HG03108 (cell line): ENCODE data around the gene GMDS.

Experiments used
- ATAC-seq: cut with Tn5 transposase; IDR thresholded peaks from one replicate; pipeline ENCODE4 v1.9.1; 2021; ENCODE audit warnings: moderate library complexity; ENCODE audit not compliant: unreplicated experiment

GMDS gene

DNA sequence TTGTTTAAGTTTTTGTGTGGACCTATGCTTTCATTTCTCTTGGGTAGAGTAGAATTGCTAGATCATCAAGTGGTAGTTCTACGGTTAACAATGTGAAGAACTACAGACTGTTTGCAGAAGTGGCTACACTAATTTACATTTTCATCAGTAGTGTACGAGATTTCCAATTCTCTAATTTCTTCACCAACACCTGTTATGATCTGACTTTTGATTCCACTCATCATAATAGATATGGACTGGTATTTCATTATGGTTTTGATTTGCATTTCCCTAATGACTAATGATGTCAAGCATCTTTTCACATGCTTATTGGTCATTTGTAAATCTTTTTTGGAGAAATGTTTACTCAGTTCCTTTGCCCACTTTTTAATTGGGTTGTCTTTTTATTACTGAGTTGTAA lies 244.4 kb downstream of the GMDS start:
- no peak for ATAC-seq

DNA sequence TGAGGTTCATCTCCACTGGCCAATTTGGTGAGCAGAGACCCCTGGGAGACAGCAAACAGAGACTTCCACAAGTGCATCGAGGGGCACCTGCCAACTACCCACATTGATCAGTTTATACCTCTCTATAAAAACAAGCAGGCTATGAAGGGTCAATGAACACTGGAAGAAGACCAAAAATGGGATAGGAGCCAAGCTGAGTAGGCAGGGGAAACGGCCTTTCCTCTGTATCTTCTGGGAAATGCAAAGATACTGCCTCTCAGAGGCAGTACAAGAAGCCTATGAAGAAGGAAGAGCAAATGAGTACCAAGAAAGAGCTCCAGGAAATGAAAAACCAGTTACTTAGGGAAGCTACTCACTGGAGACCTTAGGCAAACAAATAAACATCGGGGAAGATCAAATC lies 247.7 kb downstream of the GMDS start:
- ATAC-seq = no peak

DNA sequence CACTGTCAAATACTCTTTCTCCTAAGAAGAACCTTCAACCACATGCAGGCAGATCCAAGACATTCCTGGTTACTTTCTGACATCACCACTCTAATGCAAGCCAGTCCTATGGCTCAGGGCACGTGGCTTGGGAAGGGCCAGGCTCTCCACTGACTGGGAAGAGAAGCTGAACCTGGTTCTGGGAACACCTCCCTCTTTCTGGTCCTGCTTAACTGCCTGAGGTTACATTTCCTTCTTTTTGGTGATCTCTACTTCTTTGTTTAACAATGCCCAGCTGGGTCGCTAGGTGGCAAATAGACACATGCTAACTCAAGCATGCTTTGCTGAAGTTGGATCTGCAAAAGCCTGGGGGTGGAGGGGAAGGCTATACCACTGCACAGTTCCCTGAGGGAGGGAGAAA lies 249.8 kb downstream of the GMDS start:
- ATAC-seq = no peak

DNA sequence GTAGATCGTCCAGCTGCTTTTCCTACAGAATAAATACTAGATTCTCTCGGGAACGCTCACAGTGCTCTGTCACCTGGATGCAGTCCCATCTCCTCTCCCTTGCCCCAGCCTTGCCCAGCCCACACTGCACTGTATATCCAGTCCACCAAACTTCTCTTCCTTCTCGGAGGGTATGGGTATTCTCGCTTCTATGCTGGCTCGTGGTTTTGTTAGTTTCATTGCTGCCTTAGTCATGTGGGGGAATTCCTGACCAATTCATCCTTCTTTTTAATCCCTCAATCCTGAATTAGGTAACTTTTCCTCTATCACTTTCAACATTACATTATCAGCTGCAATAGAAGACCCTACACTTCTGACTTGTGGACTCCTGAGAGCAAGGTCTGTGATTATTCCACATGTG lies 252.4 kb downstream of the GMDS start:
- ATAC-seq = no peak

DNA sequence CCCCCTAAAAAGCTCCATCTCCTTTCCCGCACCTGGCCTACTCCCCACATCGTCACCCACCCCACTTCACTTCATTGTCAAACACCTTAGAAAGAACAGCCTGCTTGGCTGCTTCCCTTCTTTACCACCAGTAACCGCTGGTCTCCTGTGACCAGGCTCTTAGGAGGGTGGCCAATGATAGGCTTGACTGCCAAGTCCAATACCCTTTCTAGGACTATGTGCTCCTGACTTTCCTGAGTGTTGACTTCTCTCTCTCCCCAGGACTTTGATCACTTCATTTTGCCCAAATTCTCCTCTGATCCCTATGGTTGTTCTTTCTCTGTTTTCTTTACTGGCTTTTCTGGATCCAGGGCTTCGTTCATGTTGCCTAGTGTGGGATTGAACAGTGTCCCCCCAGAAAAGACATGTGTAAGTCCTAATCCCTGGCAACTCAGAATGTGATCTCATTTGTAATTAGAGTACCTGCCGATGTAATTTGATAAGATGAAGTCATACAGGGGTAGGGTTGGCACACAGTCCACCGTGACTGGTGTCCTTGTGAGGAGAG lies 254.0 kb downstream of the GMDS start:
- ATAC-seq = no peak

DNA sequence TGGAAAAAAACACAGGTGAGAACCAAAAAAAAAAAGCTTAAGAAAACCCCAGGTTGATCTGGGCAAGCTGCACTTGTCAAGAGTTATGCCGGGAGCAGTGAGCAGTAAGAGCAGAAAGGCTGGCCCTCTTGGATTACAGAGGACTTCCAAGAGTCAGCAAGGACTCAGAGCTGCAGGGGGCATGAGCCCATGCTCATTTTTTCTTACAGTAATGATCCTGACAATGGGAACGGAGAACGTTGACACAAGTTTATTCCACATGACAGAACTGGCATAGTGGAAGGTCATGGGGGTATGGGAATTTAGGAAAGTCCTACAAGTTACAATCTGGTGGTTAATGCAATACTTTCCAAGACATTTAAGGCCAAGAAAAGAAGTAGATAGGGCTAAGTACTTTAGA lies 256.6 kb downstream of the GMDS start:
- ATAC-seq = no peak

DNA sequence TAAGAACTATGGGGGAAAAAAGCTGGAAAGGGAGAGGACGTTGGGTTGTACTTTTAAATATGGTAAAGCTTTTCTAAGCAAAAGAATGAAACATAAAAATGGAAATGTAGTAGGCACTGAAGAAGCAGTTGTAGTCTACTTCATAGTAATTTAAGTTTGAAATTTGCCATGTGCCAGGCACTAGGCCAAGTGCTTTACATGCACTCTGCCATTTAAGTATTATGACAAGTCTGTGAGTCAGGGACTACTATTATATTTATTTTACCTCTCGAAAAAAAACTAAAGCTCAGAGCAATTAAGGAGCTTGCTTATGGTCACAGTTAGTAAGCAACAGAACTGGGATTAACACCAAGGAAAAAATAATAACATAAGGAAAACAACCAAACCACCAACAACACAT lies 257.8 kb downstream of the GMDS start:
- no peak for ATAC-seq

DNA sequence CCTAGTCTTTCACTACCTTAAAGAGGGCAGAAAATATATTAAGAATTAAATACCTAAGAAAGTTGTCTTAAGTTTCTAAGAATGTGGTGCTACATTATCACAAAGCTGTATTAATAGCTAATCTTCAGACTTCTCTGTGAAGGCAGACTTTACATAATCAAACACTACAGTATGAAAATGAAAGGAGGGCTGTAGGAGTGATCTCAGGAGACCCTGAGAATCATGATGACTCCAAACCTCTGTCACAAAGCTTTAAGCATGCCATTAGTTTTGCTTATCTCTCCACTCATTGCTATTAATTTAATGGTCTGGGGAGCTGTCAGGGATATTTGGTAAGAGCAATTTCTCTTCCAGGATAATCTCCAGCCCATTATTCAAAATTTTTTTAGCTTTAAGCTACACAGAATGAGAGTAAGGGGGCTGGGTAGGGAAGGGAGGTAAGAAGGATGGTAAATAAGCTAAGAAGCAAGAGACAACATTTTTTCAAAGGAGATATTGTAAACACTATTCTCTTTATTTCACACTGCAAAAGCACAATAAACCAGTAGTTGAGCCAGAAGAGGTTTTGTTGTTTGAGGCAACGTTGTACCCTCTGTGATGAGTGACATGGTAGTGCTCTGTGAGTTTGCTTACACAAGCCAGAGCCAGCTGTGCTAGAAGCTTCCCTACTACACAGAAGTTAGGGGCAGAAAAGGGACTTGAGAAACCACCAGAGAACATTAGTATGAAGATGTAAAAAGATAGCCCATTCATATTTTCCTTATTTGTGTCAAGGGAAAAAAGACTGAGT lies 258.8 kb downstream of the GMDS start:
- ATAC-seq = no peak

DNA sequence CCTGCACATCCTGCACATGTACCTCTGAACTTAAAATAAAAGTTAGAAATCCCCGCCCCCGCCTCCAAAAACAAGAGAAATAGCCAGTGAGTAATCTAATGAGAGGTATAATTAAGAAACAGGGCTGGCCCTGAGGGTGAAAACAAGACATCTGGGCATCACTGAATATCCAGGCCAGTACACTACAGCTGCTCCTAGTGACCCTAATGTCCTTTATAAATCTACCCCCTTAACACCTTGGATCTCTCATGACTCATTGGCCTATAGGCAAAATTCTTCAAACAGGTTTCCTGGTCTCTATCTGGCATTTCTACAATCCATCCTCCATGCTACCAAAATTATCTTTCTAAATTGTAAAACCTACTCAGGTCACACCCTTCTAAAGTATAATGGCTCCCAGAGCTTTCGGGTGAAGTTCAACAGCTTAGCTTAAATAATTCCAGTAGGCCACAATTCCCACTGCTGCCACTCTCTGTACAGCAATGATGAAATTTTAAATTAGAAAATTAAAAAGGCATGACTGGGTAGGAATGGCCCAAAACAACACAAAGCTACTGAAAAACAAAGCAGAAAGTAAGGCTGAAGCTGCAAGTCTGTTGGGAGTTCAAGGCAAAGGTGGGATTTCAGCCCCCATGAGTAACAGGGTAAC lies 260.9 kb downstream of the GMDS start:
- ATAC-seq = no peak

DNA sequence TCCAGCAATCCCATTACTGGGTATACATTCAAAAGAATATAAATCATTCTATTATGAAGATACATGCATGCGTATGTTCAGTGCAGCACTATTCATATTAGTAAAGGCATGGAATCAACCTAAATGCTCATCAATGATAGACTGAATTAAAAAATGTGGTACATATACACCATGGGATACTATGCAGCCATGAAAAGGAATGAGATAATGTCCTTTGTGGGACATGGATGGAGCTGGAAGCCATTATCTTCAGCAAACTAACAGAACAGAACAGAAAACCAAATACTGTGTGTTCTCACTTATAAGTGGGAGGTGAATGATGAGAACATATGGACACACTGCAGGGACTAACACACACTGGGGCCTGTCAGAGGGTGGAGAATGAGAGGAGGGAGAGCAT lies 261.6 kb downstream of the GMDS start:
- no peak for ATAC-seq

DNA sequence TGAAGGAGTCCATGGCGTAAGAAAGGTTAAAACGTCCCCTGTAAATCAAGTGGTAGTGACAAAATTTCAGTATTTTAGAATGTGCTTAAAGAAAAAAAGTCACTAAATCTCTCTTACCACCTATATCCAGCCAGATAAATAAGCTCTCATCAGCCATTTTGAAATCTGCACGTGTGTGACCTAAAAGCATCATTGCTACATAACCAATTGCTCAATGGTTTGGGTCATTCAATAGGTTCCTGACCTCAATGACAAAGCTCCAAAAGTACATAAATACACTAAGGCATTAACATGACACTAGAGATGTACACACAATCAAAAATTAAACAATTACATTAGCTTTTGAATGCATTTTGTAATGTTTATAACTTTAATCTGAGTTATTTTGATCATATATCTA lies 272.4 kb downstream of the GMDS start:
- ATAC-seq = no peak

DNA sequence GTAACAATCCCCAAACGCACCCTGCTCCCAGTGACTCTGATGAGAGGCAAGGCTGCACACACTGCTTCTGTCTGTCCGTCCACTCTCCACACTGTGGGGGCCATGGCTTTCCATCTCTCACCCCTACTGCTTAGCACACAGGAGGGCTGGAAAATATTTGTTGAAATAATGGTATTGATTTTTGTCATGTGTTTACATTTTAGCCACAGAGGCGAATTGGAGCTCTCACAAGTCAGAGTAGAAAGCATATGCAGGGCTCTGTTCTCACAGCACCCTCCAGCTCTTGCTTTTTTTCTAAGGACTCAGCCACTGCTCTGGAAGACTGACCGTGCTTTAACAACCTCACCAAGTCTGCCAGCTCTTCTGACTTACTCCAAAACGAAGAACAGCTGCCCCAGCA lies 273.8 kb downstream of the GMDS start:
- no peak for ATAC-seq

DNA sequence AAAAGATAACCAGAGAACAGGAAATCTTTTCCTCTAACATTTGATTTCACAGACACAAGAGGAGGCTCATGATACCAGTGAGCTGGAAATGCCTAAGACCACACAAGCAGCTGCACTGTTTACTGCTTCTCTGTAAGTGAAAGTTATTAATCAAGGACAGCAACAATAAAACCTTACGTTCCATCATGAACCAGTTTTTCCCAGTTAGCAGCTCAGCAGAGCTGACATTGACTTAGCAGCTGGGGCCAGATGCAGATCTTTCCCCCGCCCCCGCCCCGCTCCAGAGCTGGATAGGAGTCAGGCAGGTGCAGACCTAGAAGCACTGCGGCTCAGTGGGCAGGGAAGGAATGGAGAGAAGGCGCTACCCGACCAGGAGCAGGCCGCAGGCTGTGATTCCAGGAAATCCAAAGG lies 275.2 kb downstream of the GMDS start:
- ATAC-seq = no peak

DNA sequence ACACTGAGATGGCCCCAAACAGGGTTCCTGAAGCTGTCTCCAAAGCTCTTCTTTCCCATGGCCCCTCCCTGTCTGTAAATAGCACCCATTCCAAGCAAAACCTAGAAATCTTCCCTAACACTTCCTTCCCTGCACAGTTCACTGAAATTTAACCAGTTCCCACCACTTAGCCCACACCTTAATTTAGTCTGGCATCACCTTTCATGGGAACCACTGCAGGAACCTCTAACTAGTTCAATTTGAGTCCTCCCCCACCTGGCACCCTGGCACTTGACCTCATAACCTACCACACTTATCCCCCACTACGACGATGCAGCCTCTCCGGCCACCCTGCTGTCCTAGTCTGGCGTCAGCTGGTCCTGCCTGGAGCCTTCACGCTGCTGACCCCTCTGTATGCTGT lies 278.7 kb downstream of the GMDS start:
- no peak for ATAC-seq

DNA sequence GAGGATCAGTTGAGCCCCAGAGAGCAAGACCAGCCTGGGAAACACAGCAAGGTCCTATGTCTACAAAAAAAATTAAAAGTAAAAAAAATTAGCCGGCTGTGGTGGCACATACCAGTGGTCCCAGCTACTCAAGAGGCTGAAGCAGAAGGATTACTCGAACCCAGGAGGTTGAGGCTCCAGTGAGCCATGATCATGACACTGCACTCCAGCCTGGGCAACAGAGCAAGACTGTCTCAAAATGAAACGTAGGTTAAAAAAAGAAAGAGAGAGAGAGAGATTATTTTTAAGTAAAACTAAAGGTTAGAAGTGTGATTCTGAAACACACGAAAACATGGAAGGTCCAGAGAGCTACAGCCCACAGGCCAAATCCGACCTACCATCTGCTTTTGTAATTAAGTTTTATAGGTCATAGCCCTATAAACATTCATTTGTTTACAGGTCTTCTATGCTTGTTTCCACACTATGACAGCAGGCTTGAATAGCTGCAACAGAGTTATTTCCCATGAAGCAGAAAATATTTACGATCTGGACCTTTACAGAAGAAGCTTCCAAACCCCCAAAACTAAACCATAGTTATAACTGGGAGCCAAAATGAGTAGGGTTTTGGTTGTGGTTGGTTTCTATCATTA lies 279.7 kb downstream of the GMDS start:
- no peak for ATAC-seq

DNA sequence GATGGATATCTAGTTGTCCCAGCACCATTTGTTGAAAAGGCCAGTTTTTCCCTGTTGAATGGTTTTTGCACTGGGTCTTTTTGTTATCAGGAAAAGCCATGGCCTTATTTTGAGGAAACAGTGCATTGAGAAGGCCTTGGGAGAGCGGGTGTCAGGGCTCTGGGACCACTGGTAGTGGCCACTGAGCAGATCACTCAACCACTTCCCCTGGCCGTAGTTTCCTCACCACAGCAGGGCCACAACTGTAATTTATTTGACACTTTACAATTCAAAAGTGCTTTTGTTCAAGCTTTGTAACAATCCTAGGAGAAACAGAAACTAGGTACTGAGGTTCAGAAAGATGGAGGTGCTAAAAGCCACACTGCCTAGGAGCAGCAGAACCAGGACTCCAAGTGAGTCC lies 281.8 kb downstream of the GMDS start:
- ATAC-seq = no peak

DNA sequence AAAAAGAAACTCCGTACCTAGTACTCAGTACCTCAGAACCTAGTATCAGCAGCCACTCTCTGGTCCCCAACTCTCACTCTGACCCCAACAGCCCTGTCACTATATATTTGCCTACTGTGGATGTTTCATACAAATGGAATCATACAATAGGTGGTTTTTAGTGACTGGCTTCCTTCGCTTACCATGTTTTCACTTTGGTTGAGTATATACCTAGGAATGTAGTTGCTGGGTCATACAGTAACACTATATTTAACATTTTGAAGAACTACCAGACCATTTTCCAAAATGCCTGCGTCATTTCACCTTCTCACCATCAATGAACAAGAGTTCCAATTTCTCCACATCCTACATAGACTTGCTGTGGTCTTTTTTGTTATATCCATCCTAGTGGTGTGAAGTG lies 283.2 kb downstream of the GMDS start:
- no peak for ATAC-seq

DNA sequence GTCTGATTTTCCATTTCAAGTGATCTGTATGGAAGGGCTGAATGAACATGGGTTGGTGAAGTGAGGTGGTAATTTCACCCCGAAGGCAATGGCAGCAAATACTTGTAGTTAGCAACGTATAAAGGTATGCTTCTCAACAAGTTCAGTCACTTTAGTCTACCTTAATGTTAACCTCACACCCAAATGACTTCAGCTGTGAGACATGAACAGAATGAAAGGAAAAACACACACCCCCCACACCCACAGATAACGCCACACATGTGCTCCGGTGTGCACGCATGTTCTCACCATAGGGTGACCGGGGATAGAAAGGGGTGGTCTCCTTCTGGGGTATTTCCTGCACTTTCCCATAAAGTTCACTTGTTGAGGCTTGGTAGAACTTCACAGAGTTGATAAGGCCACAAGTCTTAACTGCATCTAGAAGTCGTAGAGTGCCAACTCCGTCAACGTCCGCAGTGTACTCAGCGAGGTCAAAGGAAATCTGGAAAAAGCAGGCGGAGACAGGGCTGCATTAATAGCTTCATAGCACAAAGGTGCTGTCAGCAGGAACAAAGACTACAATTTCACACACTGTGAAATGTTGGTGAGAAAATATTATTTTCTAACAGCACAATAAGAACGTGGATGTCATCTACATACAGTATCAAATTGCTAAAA lies 284.8 kb downstream of the GMDS start:
- ATAC-seq = no peak

DNA sequence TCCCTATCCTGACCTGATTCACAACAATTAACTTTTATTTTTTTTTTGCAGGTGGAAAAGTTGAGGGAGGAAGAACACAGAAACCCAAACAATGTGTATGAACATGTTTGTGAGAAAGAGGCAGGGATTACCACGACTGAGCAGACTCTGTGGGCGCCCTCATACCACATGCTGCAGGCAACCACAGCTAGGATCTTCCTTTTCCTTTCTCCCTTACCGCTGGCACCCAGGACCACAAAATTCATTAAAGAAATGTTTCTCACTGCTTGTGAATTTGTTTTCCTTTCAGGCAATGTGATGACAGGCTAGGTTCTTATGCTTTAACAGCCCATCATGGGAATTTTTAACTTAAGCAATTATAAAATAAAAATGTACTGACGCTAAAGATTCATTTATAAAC lies 287.1 kb downstream of the GMDS start:
- ATAC-seq = no peak

DNA sequence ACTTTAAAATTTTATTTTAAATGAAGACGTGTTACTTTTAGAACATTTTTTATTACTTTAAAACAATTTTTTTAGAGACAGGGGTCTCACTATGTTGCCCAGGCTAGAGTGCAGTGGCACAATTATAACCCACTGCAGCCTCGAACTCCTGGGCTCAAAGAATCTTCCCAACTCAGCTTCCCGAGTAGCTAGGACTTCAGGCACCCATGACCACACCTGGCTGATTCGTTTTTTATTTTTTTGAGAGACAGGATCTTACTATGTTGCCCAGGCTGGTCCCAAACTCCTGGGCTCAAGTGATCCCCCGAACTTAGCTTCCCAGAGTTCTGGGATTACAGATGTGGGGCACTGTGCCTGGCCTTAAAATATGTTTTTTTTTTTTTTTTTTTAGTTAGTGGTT lies 287.7 kb downstream of the GMDS start:
- ATAC-seq = no peak

DNA sequence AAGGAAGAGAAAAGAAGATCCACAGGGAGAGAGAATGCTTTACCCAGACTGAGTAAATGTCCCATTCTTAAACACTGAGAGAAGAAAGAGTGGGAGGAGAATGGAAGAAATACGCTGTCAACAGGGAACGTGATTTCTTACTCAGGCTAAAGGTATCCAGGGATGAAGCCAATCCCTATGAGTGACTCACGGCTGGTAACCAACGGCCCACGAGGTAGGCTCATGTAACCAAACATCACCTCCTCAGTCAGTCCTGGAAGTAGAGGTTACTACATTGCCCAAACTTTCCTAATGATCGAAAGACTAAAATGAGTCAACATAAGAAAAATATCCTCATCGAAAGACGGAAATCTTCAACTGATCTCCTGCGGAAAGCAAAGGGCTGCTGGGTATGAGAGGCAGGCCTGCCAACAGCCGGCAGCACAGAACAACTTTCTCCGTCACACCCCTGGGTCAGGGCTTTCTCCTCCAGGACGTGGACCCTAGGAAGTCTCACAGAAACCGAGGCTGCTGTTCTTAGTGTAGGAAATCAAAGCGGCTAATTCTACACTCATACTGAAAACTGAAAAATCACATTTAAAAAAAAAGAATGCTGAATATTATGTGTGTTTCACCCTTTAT lies 292.6 kb downstream of the GMDS start:
- no peak for ATAC-seq
